Endothelial cell of umbilical vein (primary cell): ENCODE measurements around the gene ZNF205.

Experiments used
- EZH2 ChIP-seq: IDR thresholded peaks from 2 replicates; pipeline ENCODE4 v1.6.1; 2012; ENCODE audit warnings: borderline replicate concordance, low read depth, mild to moderate bottlenecking, moderate library complexity, low read length, inconsistent platforms; ENCODE audit not compliant: severe bottlenecking
- POLR2A ChIP-seq: IDR thresholded peaks from 2 replicates; pipeline ENCODE4 v1.6.1; 2012; ENCODE audit warnings: low read depth, mild to moderate bottlenecking, control low read depth, low read length
- TF ChIP-seq, protein P1 (sequence below), 2 donors: IDR thresholded peaks; 1 replicate in 1 of 2; 2 replicates in 1 of 2; pipeline ENCODE4 v1.5.1; 2011; ENCODE audit warnings: low read length in 2 of 2, mild to moderate bottlenecking in 2 of 2, moderate library complexity in 2 of 2, control low read depth in 1 of 2, inconsistent platforms in 1 of 2, low read depth in 1 of 2; ENCODE audit not compliant: insufficient read depth in 1 of 2; ENCODE audit errors: extremely low read depth in 1 of 2

DNA sequence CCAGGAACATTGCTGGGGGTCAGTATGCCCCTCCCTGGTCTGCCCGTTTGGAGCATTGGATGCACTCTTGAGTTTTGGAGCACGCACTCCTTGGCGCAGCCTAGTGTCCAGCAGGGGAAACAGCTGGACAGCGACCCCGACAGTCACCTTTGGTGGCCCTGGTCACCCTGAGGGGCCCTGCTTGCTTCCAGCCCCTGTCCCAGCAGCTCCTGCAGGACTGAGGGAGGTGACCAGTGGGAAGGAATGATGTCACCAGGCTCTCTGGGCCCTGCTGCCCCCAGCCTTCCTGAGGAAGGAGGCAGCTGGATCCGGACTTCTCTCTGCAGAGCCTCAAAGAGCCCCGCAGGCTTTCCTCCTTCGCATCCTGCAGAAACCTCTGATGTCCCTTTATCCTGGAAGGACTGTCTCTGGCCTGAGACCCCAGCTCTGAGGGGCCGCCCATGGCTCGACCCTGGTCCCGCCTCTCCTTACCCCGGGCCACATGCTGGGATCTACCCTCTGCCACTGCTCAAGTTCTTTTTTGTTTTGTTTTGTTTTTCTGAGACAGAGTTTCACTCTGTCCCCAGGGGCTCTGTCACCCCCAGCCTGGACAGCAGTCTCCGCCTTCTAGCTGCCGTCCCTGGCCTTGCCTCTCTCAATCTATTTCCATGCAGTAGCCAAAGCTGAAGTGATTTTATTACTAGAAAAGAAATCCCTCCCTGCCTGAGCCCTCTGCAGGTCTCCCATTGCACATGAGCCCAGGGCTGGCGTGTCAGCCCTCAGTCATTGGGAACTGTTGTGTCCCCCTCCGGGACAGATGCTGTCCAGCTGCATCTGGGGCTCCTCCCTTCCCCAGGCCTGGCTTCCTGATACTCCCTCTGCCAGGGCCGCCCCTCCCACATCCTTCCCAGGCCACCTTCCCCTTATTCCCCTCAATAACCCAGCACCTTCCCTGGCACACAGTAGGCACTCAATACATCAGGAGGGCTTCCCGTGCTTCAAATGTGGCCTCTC, 24.8 kb upstream of the ZNF205 start:
- TF ChIP-seq, protein P1, sequence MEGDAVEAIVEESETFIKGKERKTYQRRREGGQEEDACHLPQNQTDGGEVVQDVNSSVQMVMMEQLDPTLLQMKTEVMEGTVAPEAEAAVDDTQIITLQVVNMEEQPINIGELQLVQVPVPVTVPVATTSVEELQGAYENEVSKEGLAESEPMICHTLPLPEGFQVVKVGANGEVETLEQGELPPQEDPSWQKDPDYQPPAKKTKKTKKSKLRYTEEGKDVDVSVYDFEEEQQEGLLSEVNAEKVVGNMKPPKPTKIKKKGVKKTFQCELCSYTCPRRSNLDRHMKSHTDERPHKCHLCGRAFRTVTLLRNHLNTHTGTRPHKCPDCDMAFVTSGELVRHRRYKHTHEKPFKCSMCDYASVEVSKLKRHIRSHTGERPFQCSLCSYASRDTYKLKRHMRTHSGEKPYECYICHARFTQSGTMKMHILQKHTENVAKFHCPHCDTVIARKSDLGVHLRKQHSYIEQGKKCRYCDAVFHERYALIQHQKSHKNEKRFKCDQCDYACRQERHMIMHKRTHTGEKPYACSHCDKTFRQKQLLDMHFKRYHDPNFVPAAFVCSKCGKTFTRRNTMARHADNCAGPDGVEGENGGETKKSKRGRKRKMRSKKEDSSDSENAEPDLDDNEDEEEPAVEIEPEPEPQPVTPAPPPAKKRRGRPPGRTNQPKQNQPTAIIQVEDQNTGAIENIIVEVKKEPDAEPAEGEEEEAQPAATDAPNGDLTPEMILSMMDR (IDR thresholded peaks at IDR 0.05; ENCODE audit: extremely low read depth in 1 of 2, insufficient read depth in 1 of 2, low read depth in 1 of 2, low read length in 2 of 2), result peak; percentile 3 to 23
- TF ChIP-seq POLR2A (peak; percentile 52), EZH2 (no peak)
